HG02642 (cell line): ENCODE data around the gene BMP8B.
"Not testable (repeated sequence)": the region's sequence is repeated elsewhere in the genome, so short reads cannot be mapped to it uniquely, and the experiment has no call there.

Source experiments
- ATAC-seq: cut with Tn5 transposase; IDR thresholded peaks from one replicate; pipeline ENCODE4 v1.9.1; 2021; ENCODE audit warnings: mild to moderate bottlenecking; ENCODE audit not compliant: unreplicated experiment, poor library complexity

Gene BMP8B

DNA sequence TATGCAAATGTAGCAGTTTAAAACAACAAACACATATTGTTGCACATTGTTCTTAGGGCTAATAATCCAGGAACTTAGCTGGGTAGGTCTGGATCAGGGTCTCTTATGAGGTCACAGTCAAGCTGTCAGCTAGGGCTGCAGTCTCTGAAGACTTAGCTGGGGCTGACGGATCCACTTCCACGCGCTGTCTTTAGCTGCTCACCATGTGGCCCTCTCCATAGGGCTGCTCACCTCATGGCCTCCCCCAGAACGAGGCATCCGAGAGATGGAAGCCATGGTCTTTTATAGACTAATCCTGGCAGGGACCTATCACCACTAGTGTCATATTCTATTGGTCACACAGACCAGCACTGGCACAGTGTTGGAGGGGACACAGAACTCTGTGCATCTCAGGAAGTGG is 8.8 kb downstream of the BMP8B start:
- no peak for ATAC-seq

DNA sequence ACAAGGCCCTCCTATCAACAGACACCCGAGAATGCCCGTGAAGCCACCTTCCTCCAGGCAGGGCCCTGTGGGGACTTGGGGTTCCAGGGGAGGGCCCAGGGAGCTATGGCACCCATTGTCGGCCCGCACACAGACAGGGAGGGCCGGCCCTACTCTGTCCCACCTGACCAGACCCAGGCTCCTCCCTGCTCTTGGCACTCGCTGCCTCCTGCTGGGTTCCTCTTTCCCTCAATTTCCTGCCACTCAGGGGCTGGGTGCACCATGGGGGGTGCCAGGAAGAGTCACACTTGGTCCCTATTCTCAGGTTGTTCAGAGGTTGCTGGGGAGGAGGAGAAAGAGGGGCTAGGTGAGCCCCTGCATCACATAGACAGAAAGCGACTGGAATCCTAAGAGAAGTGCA is 9.5 kb downstream of the BMP8B start:
- ATAC-seq: no peak

DNA sequence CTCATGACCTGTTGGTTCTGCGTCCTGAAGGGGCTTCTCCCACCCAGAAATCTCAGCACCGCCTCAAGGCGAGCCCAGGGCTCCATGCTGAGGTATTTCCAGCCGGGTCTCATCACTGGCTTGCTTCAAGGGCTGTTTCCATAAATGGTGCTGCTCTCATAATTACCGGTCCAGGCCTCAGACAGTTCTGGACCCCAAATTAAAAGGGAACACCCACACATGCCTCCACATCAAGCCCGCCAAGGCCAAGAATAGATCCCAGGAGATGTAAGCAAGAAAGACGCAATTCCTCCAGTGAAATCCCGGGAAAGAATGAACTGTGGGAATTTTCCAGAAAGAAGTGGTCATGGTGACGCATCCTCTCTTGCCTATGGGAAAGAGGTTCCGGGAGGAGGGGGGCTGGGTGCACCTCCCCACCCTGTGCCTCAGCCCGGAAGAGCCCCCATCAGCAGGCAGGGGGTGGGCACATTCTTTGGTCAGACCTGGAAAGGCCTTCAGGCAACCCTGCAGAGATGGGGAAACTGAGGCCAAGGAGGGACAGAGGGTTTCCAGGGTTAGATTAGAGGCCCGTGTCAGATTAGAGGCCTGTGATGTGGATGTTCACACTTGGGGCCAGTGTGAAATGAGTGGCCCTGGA is 10.1 kb downstream of the BMP8B start:
- not testable (repeated sequence) for ATAC-seq

DNA sequence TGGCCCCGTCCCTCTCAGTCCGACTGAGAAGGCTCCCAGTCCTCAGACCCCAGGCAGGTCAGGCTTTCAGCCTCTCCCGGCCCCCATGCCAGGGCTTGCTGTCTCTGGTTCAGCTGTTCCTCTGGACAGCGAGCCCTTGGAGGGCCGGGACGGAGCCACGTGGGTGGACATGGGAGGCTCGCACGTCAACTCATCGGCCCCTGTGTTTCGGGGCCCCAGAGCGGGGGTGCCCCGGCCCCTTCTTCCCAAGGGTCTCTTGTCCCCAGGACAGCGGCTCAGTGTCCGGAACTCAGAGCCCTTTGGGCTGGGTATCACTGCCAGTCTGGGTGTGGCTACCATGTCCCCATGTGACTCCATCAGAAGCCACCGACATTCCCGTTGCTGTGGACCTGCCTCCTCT is 10.8 kb downstream of the BMP8B start:
- not testable (repeated sequence) for ATAC-seq

DNA sequence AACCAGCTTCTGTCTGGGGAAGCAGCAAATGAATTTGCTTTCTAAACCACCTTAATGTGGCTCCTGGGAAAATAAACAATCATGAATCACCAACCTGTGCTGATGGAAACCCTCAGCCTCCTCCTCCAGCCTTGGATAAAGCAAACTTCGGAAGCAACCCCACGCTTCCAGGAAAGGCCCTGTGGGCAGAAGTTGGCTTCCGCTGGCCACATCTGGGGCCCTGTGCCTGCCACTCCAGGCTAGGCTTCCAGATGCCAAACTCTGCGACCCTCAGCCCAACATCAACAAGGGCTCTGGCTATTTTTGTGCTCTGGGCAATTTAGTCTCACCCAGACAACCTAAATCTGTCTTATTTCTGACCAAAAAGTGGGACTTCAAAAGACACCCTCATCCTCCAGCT is 11.4 kb downstream of the BMP8B start:
- no peak for ATAC-seq

DNA sequence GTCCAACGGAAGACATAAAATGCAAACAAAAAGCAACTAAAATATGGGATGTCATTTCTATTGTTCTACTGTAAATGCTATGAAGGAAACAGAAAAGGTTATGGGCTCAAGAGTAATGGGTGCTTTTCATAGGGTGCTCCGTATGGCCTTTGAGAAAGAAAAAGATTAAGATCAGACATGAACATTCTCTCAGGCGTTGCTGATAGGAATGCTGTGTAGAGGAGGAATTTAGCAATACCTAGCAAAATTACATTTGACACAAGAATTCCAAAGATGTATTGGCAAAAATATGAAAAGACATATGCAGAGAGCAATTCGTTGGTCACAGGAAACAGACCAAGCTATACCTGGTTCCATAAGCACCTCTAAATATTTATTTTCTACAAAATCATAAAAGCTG is 11.8 kb downstream of the BMP8B start:
- no peak for ATAC-seq

DNA sequence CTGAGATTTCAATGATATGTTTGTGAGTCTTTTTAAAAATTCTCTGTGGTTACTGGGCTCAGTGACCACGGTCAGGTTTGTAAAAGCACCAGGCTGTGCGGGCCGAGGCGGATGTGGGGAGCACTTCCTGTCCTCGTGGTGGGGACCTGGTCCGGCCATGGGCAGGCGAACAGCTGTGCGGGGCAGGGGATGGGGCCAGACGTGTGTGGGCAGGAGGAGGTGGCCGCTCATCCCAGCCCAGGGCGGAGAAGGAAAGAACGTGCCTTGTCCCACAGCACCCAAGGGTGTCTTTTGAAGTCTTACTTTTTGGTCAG is 12.3 kb downstream of the BMP8B start:
- ATAC-seq: peak; percentile 55

DNA sequence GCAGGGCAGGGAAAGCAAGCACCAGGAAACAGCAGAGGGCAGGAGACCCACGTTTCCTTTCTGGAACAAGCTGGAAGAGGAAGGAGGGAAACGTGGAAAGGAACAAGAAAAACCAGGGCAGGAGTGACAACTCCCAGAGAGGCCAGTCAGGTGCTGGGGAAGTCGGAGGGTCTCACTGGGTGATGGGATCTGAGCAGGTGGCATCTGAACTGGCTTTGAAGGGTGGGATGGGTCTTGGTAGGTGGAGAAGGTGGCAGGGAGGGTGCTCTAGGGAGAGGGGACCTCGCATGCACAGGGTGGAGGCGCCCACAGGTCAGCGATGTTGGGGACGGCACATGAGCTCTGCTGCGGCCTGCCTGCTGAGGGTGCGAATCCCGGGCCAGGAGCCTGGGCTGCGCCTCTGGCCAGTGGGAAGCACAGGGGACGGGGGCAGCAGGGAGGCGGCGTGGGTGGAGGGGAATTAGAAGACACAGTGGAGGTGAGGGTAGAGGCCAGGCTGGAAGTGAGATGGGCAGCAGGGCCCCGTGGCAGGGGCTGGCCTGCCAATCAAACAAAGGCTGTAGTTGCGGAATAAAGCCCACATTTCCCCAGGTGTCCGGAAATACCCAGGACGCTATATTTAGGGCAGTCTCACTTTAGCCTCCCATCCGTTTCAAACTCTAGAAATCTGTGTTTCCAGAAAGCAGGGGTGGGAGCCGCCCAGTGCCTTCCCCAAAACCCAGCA is 12.8 kb downstream of the BMP8B start:
- peak; percentile 36 for ATAC-seq

DNA sequence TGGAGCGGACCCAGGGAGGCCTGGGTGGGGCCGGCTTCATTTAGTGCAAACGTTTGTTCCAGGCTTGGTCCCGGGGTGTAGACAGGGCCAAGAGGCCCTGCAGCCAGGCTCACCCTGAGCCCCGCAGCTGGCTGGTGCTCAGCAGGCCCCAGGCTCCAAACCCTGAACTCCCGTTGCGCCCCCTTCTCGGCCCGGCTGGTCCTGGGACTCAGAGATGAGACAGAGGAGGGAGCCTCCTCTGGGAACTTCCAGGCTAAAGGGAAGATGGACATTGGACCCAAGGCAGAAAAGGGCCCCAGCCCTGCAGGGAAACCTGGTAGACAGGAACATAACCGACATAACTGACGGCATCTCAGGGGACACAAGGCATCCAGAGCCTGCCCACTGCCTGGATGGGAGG is 13.5 kb downstream of the BMP8B start:
- ATAC-seq: not testable (repeated sequence)

DNA sequence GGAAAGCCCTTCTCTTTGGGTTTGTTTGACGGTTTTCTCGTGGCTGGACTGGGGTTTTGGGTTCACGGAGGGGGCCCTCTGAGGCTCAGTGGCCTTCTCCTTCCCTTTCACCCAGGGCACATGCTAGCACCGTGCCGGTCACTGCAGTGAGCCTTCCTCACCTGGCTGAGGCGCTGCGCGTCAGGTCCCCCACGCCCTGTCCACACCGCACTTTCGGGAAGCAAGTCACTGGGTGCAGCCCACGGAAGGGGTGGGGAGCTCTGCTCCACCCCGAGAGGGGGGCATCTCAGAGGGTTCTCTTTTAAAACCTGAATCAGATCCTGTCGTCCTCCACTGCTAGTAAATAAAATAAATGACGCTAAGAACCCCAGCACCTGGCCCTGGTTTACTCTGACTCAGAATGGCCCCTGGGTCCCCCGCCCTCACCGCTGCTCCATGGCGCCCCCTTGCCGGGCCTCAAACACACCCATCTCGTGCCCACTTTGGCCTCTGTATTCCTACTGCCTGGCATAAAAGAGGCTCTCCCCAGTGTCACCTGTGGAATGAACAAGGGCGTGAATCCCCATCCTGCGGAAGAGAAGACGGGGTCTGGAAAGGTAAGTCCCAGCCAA is 15.2 kb downstream of the BMP8B start:
- ATAC-seq: not testable (repeated sequence)

DNA sequence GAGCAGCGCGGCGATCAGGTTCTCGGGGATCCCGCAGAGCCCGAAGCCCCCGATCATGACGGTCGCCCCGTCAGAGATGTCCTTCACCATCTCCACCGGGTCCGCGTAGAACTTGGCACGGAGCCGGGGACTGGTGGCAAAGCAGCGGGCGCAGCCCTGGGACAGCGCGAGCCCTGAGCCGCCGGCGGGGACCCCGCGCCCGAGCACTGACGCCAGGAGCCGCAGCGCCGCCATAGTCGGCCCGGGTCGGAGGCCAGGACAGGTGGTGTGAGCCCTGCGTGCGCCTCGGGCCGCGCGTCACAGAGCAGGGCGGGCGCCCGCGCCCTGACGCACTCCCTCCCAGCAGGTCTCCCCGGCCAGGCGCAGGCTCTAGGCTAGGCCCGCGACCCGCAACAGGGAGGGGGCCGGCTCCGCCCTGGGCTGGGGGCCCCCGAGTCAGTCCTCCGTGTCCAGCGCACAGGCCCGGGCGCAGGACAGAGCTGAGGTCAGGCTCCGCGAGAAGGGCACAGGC is 17.6 kb downstream of the BMP8B start, which contains the start of gene OXCT2:
Gene OXCT2, minus strand, starts transcription at position 327 of the 511 bp plus-strand sequence. Its CDS starts 93 bp downstream, at position 234.
- ATAC-seq: not testable (repeated sequence)

DNA sequence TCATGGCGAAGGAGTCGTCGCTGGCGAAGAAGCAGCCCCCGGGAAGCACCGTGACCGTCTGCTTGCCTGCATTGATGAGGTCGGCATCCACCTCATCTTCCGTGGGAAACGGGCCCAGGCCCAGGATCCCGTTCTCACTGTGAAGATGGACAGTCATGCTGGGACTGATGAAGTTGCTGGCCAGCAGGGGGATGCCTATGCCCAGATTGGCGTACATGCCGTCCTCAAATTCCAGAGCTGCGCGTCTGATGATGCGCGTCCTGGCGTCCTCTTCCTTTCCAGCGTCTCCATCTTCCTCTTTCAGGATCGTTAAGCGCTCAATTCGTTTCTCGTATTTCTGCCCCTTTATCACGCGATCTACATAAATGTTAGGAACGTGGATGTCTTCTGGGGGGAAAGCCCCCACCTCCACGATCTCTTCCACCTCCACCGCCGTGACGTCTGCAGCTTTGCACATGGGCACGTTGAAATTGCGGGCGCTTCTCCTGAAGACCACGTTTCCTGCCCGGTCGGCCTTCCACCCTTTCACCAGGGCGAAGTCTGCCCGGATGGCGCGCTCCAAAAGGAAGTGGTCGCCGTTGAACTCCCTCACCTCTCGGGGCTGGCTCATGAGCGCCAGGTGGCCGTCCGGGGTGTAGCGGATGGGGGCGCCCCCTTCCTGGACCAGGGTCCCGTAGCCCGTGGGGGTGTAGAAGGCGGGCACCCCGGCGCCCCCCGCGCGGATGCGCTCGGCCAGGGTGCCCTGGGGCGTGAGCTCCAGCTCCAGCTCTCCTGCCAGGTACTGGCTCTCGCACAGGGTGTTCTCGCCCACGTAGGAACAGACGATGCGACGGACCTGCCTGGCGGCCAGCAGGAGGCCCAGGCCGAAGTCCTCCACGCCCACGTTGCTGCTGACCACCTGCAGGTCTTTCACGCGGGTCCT is 18.3 kb downstream of the BMP8B start:
- not testable (repeated sequence) for ATAC-seq

DNA sequence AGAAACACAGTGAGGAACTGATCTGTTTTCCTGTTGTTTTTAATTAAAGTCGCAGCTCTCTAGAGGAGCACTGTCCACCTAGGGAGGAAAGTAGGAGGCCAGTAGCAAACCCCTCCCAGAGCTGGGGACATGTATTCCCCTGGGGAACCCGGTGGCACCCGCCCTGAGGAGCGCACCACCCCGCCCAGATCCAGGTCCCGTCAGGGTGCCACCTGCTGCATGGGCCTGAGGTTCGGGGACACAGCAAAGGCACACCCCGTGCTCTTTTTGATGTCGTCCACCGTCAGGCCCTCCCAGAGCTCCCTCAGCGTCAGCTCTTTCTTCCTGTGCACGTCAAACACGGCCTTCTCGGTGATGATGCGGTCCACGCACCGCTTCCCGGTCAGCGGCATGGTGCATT is 19.2 kb downstream of the BMP8B start:
- ATAC-seq: not testable (repeated sequence)

DNA sequence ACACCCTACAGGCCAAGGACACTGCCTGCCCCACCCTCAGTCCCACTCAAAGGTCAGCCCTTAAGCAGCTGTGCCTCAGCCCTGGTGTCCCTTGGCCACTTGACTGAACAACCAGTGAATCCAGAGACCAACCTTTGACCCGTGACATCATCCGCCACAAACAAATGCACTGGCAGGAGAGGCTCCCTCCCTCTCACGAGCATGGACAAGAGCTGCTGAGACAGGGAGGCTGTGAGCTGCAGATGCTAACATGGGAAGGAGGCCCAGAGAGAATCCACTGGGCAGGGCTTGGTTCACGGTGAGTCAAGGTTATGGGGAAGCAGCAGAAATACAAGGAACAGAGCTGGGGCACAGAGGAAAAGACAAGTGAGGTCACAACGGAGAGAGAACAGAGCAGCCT is 22.2 kb downstream of the BMP8B start:
- not testable (repeated sequence) for ATAC-seq

DNA sequence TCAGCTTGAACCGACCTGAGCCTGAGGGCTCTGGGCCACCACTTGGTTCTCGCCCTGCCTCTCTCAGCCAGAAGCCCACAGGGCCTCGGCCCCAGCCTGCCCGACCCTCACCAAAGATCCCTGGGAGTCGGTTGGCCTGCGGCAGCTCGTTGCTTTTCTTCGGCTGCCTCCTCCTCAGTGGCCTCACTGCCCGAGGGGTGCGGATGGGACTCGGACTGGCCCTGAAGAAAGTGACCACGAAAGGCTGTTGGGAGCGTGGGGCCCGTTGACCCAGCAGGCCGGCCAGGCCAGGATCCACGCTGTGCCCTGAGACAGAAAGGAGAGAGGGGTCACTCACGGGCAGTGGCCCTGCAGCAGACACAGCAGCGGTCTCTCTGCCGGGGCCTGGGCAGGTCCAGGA is 24.2 kb downstream of the BMP8B start:
- not testable (repeated sequence) for ATAC-seq

DNA sequence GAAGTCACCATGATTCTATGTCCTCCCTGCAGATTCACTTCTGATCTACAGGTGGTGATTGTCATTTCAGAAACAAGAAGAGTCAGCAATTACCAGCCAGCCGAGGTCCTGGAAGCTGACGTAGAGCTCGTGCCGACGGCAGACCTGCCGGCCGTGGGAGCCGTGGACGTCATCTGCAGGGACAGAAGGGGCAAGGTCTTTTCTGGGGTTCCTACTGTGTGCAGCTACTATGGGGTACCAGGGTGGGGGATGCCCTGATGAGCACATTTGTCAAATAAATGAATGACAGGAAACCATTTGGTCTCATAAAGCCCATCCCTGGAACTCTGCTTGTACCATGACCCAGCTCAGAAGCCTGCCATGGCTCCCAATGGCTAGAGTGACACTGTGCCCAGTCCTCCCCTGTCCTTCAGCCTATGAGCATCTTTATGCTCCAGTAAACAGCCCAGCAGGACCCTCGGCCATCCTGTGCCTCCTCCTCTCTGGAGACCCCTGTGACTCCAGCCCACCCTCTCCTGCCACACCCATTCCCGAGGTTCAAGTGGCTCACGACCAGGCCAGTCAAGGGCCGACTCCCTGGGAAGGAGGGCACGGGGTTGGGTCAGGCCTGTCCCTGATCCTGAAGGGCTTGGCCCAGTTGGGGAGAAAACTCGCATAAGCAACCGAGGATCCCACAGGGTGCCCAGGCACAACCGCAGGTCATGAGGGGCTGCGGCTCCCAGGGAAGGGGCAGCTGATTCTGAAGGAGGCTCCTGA is 24.9 kb downstream of the BMP8B start:
- ATAC-seq: not testable (repeated sequence)

DNA sequence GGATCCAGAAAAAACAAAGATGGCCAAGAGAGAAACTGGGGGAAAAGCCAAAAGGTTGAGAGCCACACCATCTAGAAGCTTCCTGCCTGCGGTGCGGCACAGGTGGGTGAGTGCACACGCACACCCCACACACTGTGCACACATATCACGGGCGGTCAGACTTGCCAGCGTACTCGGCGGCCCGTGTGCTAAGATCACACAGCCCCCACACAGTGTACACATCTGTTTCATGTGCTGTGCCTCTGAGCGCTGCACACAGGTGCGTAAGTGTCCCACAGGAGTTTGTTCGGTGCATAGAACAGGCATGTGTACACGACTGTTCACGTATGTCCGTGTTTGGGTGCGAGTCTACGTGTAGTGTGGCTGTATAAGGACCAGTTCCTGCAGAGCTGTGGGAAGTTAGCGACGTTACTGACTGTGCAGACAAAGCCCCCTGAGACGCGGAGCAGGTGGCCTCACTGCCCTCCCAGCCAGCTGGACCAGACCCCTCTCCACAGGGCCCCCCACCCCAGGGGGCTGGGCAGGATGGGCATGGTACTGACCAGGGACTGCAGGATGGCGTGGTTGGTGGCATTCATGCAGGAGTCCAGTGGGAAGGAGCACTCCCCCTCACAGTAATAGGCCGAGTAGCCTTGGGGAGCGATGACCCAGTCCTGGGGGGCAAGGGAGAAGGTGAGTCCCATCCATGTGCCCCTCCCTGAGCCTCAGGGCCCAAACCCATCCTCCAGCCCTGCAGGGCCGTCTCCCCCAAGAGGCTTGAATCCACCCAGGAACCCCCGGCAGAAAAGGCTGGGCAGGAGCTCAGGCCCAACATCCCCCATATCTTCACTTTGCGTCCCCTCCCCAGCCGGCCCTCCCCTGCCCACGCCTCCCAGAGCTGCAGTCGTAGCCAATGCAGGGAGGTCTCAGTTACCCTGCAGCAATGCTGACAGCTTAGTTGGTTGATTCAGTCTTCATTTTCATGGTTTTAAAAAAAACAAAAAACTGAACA is 25.8 kb downstream of the BMP8B start:
- ATAC-seq: no peak

DNA sequence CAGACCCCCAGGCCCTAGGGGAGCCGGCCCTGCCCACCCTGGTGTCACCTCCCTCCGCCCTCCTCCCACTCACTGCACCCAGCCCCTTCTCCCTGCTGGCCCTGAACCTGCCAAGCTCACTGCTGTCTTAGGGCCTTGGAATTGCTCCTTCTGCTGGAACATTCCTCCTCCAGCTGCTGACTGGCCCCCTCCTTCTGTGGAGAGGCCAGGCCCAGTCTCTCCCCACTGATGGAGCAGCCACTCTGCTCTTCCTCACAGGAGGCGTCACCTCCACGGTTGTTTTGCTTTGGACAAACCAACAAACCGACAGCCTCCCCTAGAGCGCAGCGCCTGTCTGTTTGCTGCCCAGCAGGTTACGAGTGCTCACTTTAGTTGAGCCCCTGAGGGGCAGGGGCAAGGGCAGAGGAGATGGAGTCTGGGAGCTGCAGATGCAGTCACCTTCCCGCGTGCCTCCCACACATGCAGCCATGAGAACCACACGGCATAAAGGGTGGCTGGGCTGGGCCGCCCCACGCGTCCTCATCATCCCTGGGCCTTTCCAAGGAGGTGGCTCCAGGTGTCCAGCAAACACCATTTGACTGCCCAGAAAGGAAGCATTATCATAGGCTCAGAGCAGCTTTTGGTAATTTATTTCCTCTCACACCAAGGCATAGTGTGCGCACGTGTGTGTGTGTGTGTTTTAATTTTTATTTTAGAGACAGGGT is 27.0 kb downstream of the BMP8B start:
- ATAC-seq: no peak
